ENCODE measurements around the gene SLC30A5.

Gene SLC30A5

DNA sequence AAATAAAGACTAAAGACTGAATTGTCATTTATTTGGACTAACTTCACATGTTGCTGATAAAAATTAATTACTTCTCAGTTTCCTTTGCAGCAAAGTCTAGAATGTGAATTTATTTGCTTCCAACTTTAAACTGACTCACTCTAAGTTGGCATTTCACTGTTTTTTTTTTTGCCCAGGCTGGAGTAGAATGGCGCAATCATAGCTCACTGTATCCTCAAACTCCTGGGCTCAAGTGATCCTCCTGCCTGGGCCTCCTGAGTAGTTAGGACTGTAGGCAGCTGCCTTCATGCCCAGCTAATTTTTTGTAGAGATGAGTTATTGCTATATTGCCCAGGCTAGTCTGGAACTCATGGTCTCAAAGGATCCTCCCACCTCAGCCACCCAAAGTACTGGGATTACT is 76.7 kb downstream of the SLC30A5 start:
- no peak for DNase-seq

DNA sequence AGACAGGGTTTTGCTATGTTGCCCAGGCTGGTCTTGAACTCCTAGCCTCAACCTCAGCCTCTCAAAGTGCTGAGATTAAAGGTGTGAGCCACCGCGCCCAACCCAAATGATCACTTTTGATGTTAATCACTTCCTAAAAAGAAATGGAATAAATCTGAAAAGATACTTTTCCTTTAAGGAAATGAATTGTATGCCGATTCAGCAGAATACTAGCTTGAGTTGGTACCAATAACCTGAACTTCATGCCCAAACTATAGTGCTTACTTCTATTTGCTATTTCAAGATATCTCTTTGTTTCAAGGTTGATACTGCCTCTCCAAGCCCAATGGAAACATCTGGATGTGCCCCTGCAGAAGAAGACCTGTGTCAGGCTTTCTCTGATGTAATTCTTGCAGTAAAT is 77.2 kb downstream of the SLC30A5 start:
- no peak for DNase-seq

Measured in NCI-H82 (cell line).